ENCODE measurements around the gene BRWD1. TPM values are rescaled to one million over a fixed set of nuclear protein-coding genes. Genes with fewer than 3 reads are reported as not detected.

Gene BRWD1
- total and polyA plus RNA-seq, 2 of the 13 experiments (the other 11 are each of a cell fraction or from before 2014, with no cell fraction given): 13.9 to 28.0 TPM

DNA sequence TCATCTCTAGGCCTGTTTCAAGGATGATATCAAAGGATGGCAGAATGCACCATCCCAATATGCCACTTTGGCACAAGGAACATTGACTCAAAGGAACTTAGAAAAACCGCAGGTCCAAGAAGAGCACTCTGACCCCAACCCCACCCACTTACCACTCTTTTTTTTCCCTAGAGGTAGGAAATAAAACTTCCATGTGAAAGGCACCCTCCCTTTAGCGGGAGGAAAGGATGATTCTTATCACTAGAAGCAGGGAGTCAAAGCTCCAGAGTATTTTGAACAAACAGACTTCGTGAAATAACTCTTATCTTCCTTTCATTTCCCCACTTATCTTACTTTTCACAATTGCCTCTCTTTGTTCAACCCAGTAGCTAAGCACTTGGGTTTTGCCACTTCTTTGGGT lies 152.4 kb downstream of the BRWD1 start:
- in situ Hi-C loops (cut with HindIII; ENCODE audit: extremely low pct_ligation_motif_present, low pct_unique_long_range_greater_than_20kb): no loop called here
- Histone ChIP-seq H3K4me1 (ENCODE audit: insufficient read depth, low read length) (peaks cover 23% of the 10 kb centered on the region), H3K27me3 (ENCODE audit: control insufficient read depth in 1 of 2, insufficient read depth in 2 of 2, low read length in 2 of 2) (no peaks in the 10 kb centered on the region), H3K4me2 (ENCODE audit: low read depth, low read length) (no peak overlapping the region), H3K36me3 (replicated peaks in 1 of 2; ENCODE audit: control insufficient read depth in 1 of 2, insufficient read depth in 2 of 2, low read length in 2 of 2) (no peaks in the 10 kb centered on the region), H4K20me1 (ENCODE audit: insufficient read depth, low read length) (no peaks in the 10 kb centered on the region), H3K9me3 (ENCODE audit: low read length) (peaks cover 14% of the 10 kb centered on the region), H3K9ac (ENCODE audit: insufficient read depth, low read depth, low read length) (no peak overlapping the region), H2AFZ (ENCODE audit: low read length) (no peak overlapping the region), H3K79me2 (ENCODE audit: insufficient read depth, low read length) (no peaks in the 10 kb centered on the region), H3K27ac (ENCODE audit: extremely low read length, insufficient read depth, low read length) (no peak overlapping the region), H3K4me3 (replicated peaks in 1 of 3; ENCODE audit: insufficient read depth in 1 of 3, low read depth in 2 of 3, low read length in 3 of 3) (no peak overlapping the region)
- ATAC-seq: no peak; the same call in 2 of the 3 replicates
- WGBS (ENCODE audit: low lambda C conversion rate): 10% methylated on average over 3 of the region's 3 CpGs
- POLR2A ChIA-PET: no interaction called here
- TF ChIP-seq HMG20A (CRISPR knock-in tag; IDR thresholded peaks at IDR 0.05; ENCODE audit: borderline replicate concordance) (no peak), SOX6 (IDR thresholded peaks at IDR 0.05) (no peak), SOX6 (CRISPR knock-in tag; IDR thresholded peaks at IDR 0.05) (no peak), ZSCAN9 (CRISPR knock-in tag; IDR thresholded peaks at IDR 0.05; ENCODE audit: borderline replicate concordance) (no peak), MTF2 (CRISPR knock-in tag; IDR thresholded peaks at IDR 0.05; ENCODE audit: borderline replicate concordance) (no peak), ZNF329 (CRISPR knock-in tag; IDR thresholded peaks at IDR 0.05; ENCODE audit: low read depth) (no peak)
- TF ChIP-seq, protein P1, sequence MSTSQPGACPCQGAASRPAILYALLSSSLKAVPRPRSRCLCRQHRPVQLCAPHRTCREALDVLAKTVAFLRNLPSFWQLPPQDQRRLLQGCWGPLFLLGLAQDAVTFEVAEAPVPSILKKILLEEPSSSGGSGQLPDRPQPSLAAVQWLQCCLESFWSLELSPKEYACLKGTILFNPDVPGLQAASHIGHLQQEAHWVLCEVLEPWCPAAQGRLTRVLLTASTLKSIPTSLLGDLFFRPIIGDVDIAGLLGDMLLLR (CRISPR knock-in tag; IDR thresholded peaks at IDR 0.05): no peak
- TF ChIP-seq, protein P2, sequence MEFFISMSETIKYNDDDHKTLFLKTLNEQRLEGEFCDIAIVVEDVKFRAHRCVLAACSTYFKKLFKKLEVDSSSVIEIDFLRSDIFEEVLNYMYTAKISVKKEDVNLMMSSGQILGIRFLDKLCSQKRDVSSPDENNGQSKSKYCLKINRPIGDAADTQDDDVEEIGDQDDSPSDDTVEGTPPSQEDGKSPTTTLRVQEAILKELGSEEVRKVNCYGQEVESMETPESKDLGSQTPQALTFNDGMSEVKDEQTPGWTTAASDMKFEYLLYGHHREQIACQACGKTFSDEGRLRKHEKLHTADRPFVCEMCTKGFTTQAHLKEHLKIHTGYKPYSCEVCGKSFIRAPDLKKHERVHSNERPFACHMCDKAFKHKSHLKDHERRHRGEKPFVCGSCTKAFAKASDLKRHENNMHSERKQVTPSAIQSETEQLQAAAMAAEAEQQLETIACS (CRISPR knock-in tag; IDR thresholded peaks at IDR 0.05): no peak
- TF ChIP-seq, protein P3, sequence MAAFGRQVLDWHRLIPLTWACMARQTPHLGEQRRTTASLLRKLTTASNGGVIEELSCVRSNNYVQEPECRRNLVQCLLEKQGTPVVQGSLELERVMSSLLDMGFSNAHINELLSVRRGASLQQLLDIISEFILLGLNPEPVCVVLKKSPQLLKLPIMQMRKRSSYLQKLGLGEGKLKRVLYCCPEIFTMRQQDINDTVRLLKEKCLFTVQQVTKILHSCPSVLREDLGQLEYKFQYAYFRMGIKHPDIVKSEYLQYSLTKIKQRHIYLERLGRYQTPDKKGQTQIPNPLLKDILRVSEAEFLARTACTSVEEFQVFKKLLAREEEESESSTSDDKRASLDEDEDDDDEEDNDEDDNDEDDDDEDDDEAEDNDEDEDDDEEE (CRISPR knock-in tag; IDR thresholded peaks at IDR 0.05): no peak
- intact Hi-C loops (cut with micrococcal nuclease; ENCODE audit: unreplicated experiment): no loop called here
- no peak for DNase-seq (ENCODE audit: low spot score)
- no TSS peak for BruUV-seq (replicated peaks)
- CTCF ChIA-PET (ENCODE audit: low intra/inter-chr PET ratio, low total read pairs): no interaction called here
- FAIRE-seq: no peak
